DOHH2 (cell line): ENCODE data around the gene CNST.

Experiments
- H3F3A ChIP-seq: fragments of 200-600 bp; sonication (generic), shearing (Covaris generic); 2 replicates; pipeline ENCODE4 v1.6.0; 2016; ENCODE audit warnings: antibody characterized with exemption, mild to moderate bottlenecking; ENCODE audit not compliant: control insufficient read depth, insufficient read depth
- H3K27ac ChIP-seq: fragments of 200-600 bp; sonication (generic); 2 replicates; pipeline ENCODE4 v1.5.1; 2014; ENCODE audit warnings: low read depth, mild to moderate bottlenecking, low read length, moderate library complexity
- H3K27me3 ChIP-seq: fragments of 200-600 bp; sonication (generic); 2 replicates; pipeline ENCODE4 v1.6.1; 2014; ENCODE audit warnings: mild to moderate bottlenecking, low read length, mixed read lengths; ENCODE audit not compliant: control insufficient read depth
- H3K36me3 ChIP-seq: fragments of 200-600 bp; sonication (generic); 2 replicates; pipeline ENCODE4 v1.6.1; 2014; ENCODE audit warnings: mild to moderate bottlenecking, low read length, moderate library complexity, mixed read lengths; ENCODE audit not compliant: control insufficient read depth
- H3K4me1 ChIP-seq: fragments of 200-600 bp; sonication (generic); 2 replicates; pipeline ENCODE4 v1.6.1; 2014; ENCODE audit warnings: mild to moderate bottlenecking, low read length, mixed read lengths; ENCODE audit not compliant: control insufficient read depth
- H3K4me2 ChIP-seq: fragments of 200-600 bp; sonication (generic); 2 replicates; pipeline ENCODE4 v1.6.0; 2014; ENCODE audit warnings: mild to moderate bottlenecking, low read length, moderate library complexity
- H3K4me3 ChIP-seq: fragments of 200-600 bp; sonication (generic); 2 replicates; pipeline ENCODE4 v1.5.1; 2014; ENCODE audit warnings: mild to moderate bottlenecking, low read length, mixed read lengths
- H3K79me2 ChIP-seq: fragments of 200-600 bp; sonication (generic); 2 replicates; pipeline ENCODE4 v1.6.1; 2014; ENCODE audit warnings: mild to moderate bottlenecking, low read length, mixed read lengths; ENCODE audit not compliant: control insufficient read depth
- H3K9me2 ChIP-seq: fragments of 200-600 bp; sonication (generic); replicated peaks from 2 replicates; pipeline ENCODE4 v1.6.1; 2014; ENCODE audit warnings: mild to moderate bottlenecking, low read length, mixed read lengths; ENCODE audit not compliant: control insufficient read depth
- H3K9me3 ChIP-seq: fragments of 200-600 bp; sonication (generic); 2 replicates; pipeline ENCODE4 v1.6.1; 2014; ENCODE audit warnings: antibody characterized with exemption, low read length, mixed read lengths; ENCODE audit not compliant: control insufficient read depth, insufficient read depth
- H4K20me1 ChIP-seq: fragments of 200-600 bp; sonication (generic); 2 replicates; pipeline ENCODE4 v1.6.0; 2014; ENCODE audit warnings: low read depth, mild to moderate bottlenecking, antibody characterized with exemption, low read length, moderate library complexity; ENCODE audit not compliant: control insufficient read depth, insufficient read depth
- EZH2phosphoT487 ChIP-seq: fragments of 200-600 bp; sonication (generic); IDR thresholded peaks from 2 replicates; pipeline ENCODE4 v1.6.1; 2017; ENCODE audit warnings: borderline replicate concordance, mild to moderate bottlenecking, antibody characterized with exemption, low read length, moderate library complexity, mixed read lengths
- TF ChIP-seq, protein P1 (sequence below): fragments of 200-600 bp; sonication (generic); IDR thresholded peaks from one replicate; pipeline ENCODE4 v1.5.1; 2014; ENCODE audit warnings: antibody characterized with exemption, mild to moderate bottlenecking, low read depth, low read length; ENCODE audit not compliant: poor library complexity, severe bottlenecking

CNST gene

DNA sequence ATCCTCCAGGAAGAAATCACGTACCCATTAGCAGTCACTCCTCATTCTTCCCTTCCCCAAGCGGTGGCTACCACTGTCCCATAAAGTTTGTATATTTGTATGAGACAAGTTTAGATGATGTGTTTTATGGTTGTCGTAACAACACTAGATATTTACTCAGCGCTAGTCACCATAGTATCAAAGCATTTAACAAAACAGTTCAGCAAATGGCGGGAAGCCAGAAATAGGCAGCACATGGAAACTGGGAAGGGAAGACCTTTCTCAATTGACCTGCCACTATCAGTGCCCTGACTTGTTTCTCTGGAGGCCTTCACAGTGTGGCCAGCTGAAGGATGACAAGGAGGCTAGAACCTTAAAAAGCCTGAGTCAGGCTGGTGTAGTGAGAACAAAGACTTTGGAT lies 31.1 kb downstream of the CNST start:
- no peak overlapping the region for H3K4me3 ChIP-seq
- TF ChIP-seq, protein P1, sequence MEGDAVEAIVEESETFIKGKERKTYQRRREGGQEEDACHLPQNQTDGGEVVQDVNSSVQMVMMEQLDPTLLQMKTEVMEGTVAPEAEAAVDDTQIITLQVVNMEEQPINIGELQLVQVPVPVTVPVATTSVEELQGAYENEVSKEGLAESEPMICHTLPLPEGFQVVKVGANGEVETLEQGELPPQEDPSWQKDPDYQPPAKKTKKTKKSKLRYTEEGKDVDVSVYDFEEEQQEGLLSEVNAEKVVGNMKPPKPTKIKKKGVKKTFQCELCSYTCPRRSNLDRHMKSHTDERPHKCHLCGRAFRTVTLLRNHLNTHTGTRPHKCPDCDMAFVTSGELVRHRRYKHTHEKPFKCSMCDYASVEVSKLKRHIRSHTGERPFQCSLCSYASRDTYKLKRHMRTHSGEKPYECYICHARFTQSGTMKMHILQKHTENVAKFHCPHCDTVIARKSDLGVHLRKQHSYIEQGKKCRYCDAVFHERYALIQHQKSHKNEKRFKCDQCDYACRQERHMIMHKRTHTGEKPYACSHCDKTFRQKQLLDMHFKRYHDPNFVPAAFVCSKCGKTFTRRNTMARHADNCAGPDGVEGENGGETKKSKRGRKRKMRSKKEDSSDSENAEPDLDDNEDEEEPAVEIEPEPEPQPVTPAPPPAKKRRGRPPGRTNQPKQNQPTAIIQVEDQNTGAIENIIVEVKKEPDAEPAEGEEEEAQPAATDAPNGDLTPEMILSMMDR, result no peak
- no peak for TF ChIP-seq EZH2phosphoT487
- no peaks in the 10 kb centered on the region for H3F3A ChIP-seq
- H3K4me2 ChIP-seq, result no peak overlapping the region
- peaks cover 85% of the 10 kb centered on the region for H3K79me2 ChIP-seq
- no peak overlapping the region for H3K27ac ChIP-seq
- H3K27me3 ChIP-seq, result no peaks in the 10 kb centered on the region
- no peaks in the 10 kb centered on the region for H3K9me3 ChIP-seq
- H3K9me2 ChIP-seq, result no peaks in the 10 kb centered on the region
- no peaks in the 10 kb centered on the region for H3K4me1 ChIP-seq
- peaks cover 43% of the 10 kb centered on the region for H3K36me3 ChIP-seq
- H4K20me1 ChIP-seq, result no peaks in the 10 kb centered on the region

DNA sequence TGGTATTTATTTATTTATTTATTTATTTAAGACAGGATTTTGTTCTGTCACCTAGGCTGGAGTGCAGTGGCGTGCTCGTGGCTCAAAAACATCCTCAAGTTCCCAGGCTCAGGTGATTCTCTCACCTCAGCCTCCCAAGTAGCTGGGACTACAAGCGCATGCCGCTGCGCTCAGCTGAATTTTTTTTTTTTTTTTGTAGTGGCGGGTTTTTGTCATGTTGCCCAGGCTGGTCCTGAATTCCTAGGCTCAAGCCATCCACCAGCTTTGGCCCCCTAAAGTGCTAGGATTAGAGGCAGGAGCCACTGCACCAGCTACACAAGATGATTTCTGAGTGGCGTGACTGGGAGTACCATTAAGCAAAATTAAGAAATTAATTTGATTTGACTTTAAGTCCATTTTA lies 31.7 kb downstream of the CNST start:
- no peak overlapping the region for H3K4me2 ChIP-seq
- no peaks in the 10 kb centered on the region for H3K9me3 ChIP-seq
- H3K4me1 ChIP-seq, result no peaks in the 10 kb centered on the region
- TF ChIP-seq EZH2phosphoT487, result no peak
- TF ChIP-seq, protein P1, result no peak
- no peaks in the 10 kb centered on the region for H4K20me1 ChIP-seq
- H3K79me2 ChIP-seq, result peaks cover 86% of the 10 kb centered on the region
- no peak overlapping the region for H3K4me3 ChIP-seq
- H3F3A ChIP-seq, result no peaks in the 10 kb centered on the region
- peaks cover 38% of the 10 kb centered on the region for H3K36me3 ChIP-seq
- H3K9me2 ChIP-seq, result no peaks in the 10 kb centered on the region
- H3K27ac ChIP-seq, result no peak overlapping the region
- H3K27me3 ChIP-seq, result no peaks in the 10 kb centered on the region

DNA sequence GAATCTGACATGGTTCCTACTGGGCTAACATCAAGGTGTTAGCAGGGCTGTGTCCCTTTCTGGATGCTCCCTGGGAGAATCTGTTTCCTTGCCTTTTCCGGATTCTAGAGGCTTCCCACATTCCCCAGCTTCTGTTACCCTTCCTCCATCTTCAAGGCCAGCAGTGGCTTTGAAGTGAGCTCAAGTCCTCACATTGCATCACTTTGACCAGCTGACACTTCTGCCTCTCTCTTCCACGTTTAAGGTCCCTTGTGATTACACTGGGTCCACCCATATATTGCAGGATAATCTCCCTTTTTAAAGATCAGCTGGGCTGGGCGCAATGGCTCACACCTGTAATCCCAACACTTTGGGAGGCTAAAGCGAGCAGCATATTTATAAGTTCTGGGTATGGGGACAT lies 33.1 kb downstream of the CNST start:
- Histone ChIP-seq H3K4me2 (no peak overlapping the region), H3K4me3 (no peak overlapping the region), H3K27ac (no peak overlapping the region), H3K79me2 (peaks cover 96% of the 10 kb centered on the region), H4K20me1 (no peaks in the 10 kb centered on the region), H3K36me3 (peaks cover 34% of the 10 kb centered on the region), H3K9me3 (no peaks in the 10 kb centered on the region), H3K27me3 (no peaks in the 10 kb centered on the region), H3K4me1 (no peaks in the 10 kb centered on the region), H3K9me2 (no peaks in the 10 kb centered on the region), H3F3A (no peaks in the 10 kb centered on the region)
- TF ChIP-seq, protein P1, result no peak
- no peak for TF ChIP-seq EZH2phosphoT487

DNA sequence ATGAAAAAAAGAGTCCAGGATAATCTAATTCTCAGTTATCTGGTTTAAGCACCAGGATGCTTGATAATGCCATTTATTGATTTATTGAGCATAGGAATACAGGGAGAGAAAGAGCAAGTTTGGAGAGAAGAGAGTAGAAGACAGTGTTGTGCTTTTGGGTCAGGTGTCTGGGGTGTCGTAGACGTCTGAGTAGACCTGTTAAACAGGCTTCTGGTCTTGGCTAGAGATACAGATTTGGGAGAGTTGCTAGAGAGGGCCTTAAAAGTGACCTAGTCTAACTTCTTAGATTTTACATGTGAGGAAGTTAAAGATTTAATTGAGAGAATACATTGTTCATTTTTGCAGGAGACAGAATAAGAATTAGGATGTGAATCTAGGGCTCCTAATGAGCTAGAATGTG lies 34.3 kb downstream of the CNST start:
- H3K27me3 ChIP-seq, result no peaks in the 10 kb centered on the region
- no peak for TF ChIP-seq EZH2phosphoT487
- peaks cover 96% of the 10 kb centered on the region for H3K79me2 ChIP-seq
- no peaks in the 10 kb centered on the region for H4K20me1 ChIP-seq
- H3F3A ChIP-seq, result no peaks in the 10 kb centered on the region
- H3K36me3 ChIP-seq, result peaks cover 28% of the 10 kb centered on the region
- H3K27ac ChIP-seq, result no peak overlapping the region
- no peak overlapping the region for H3K4me2 ChIP-seq
- H3K9me3 ChIP-seq, result no peaks in the 10 kb centered on the region
- H3K4me1 ChIP-seq, result no peaks in the 10 kb centered on the region
- no peaks in the 10 kb centered on the region for H3K9me2 ChIP-seq
- no peak overlapping the region for H3K4me3 ChIP-seq
